Measurements from ENCODE around the gene PCDH19. TPM values are rescaled to one million over a fixed set of nuclear protein-coding genes. Genes with fewer than 3 reads are reported as not detected.

Gene PCDH19
- total RNA-seq, 1 experiment from 2014 or later, result 1.2 TPM

GRCh38 chrX:100410901-100411801 is 1.1 kb upstream of the PCDH19 start:
- Histone ChIP-seq H2AK5ac (ENCODE audit: insufficient read length, low read length) (no peak overlapping the region), H3K4me2 (ENCODE audit: insufficient read depth, insufficient read length, low read length) (peak overlapping the region; percentile 83), H3K23ac (ENCODE audit: insufficient read length, low read depth, low read length) (no peak overlapping the region), H3K4me1 (ENCODE audit: insufficient read depth, low read length) (no peaks in the 10 kb centered on the region), H3K14ac (ENCODE audit: insufficient read depth, low read length) (no peak overlapping the region), H4K20me1 (ENCODE audit: control insufficient read depth, insufficient read depth, insufficient read length) (no peaks in the 10 kb centered on the region), H3K56ac (ENCODE audit: insufficient read length, low read depth, low read length) (no peak overlapping the region), H3K27me3 (ENCODE audit: insufficient read depth, low read length) (peaks cover 48% of the 10 kb centered on the region), H4K8ac (replicated peaks; ENCODE audit: insufficient read length, low read depth, low read length) (no peak overlapping the region), H2BK5ac (ENCODE audit: insufficient read length, low read length) (no peak overlapping the region), H3K23me2 (ENCODE audit: insufficient read length, low read depth, low read length, poor library complexity, severe bottlenecking) (peaks cover 18% of the 10 kb centered on the region), H3K79me1 (ENCODE audit: insufficient read depth, low read depth, low read length, poor library complexity, severe bottlenecking) (no peaks in the 10 kb centered on the region), H3K9ac (ENCODE audit: extremely low read depth, insufficient read length, low read length) (no peak overlapping the region), H3K9me3 (ENCODE audit: control insufficient read depth, low read depth, low read length) (peaks cover 4% of the 10 kb centered on the region), H3K27ac (ENCODE audit: insufficient read length, low read depth, low read length) (no peak overlapping the region), H4K5ac (ENCODE audit: insufficient read length, low read depth, low read length) (no peak overlapping the region), H3K4ac (ENCODE audit: low read depth, low read length) (no peak overlapping the region), H2AFZ (ENCODE audit: low read length) (no peak overlapping the region), H3T11ph (ENCODE audit: low read length) (no peak overlapping the region), H3K79me2 (ENCODE audit: insufficient read depth, low read length) (no peaks in the 10 kb centered on the region), H2BK20ac (ENCODE audit: low read depth, low read length, poor library complexity, severe bottlenecking) (no peak overlapping the region), H3K18ac (ENCODE audit: insufficient read length, low read depth, low read length) (no peak overlapping the region), H2BK12ac (ENCODE audit: insufficient read length, low read depth, low read length) (no peak overlapping the region), H2BK120ac (ENCODE audit: low read depth, low read length, poor library complexity, severe bottlenecking) (no peak overlapping the region), H2BK15ac (ENCODE audit: low read depth, low read length) (no peak overlapping the region), H4K91ac (ENCODE audit: insufficient read length, low read depth, low read length) (no peak overlapping the region)
- TF ChIP-seq CTCF (conservative IDR thresholded peaks at IDR 0.05), result no peak
- H3K4me1 Mint-ChIP-seq, result peaks cover 27 to 38% of the 10 kb centered on the region in 2 experiments
- peak overlapping the region; percentile 58 to 81 for H3K4me3 Mint-ChIP-seq
- peak; percentile 35 for DNase-seq
- peaks cover 12 to 18% of the 10 kb centered on the region in 2 experiments for H3K9me3 Mint-ChIP-seq
- peaks cover 0 to 22% (median 11%) of the 10 kb centered on the region in 3 experiments; a peak in 6 of 7 replicates for H3K36me3 Mint-ChIP-seq (ENCODE audit: insufficient read depth in 1 of 3, low read depth in 3 of 3)
- H3K27ac Mint-ChIP-seq, result no peak overlapping the region
- WGBS (ENCODE audit: extremely low coverage, insufficient read length, low lambda C conversion rate), result no CpG with 5 or more reads among the region's 53 CpGs
- H3K27me3 Mint-ChIP-seq (ENCODE audit: low read depth), result peaks cover 86% of the 10 kb centered on the region
